H1 (cell line): ENCODE measurements around the gene RAB10. TPM values are rescaled to one million over a fixed set of nuclear protein-coding genes. Genes with fewer than 3 reads are reported as not detected.

Source experiments
- CTCF ChIA-PET: fragments of 300-600 bp; sonication (Branson Sonifier 250); formaldehyde crosslinking; loops from one replicate; lab custom pipeline; 2021; ENCODE audit not compliant: partially characterized antibody; lab: Charles Lee
- POLR2A ChIA-PET: fragments of 300-600 bp; sonication (Branson Sonifier 250); formaldehyde crosslinking; loops from one replicate; lab custom pipeline; 2021; ENCODE audit warnings: inconsistent platforms; ENCODE audit not compliant: partially characterized antibody; lab: Charles Lee
- DNase-seq, 2 experiments: peaks; one replicate each; pipeline versions ENCODE4 v3.0.0 to v3.0.0-alpha.2; 2010 to 2022; ENCODE audit warnings: low spot score in 2 of 2, low read depth in 1 of 2, mixed read lengths in 1 of 2
- FAIRE-seq: peaks from 2 replicates; lab custom pipeline; 2011; peaks lifted over from hg19 to GRCh38; lab: Jason Lieb, UNC
- H2AFZ ChIP-seq: 2 replicates; pipeline ENCODE4 v1.8.1; 2012; ENCODE audit warnings: low read length, inconsistent platforms
- H2AK5ac ChIP-seq: 2 replicates; pipeline ENCODE4 v1.6.1; 2013; ENCODE audit warnings: low read depth, low read length
- H2BK120ac ChIP-seq: replicated peaks from 2 replicates; pipeline ENCODE3; 2013; ENCODE audit warnings: low read depth, low read length, inconsistent platforms
- H2BK12ac ChIP-seq: 2 replicates; pipeline ENCODE4 v1.6.1; 2013; ENCODE audit warnings: low read depth, low read length
- H2BK15ac ChIP-seq: 2 replicates; pipeline ENCODE4 v1.6.1; 2013; ENCODE audit warnings: low read length
- H2BK20ac ChIP-seq: 2 replicates; pipeline ENCODE4 v1.6.1; 2013; ENCODE audit warnings: low read length
- H2BK5ac ChIP-seq: 2 replicates; pipeline ENCODE4 v1.6.1; 2013; ENCODE audit warnings: low read depth, low read length
- H3K14ac ChIP-seq: 2 replicates; pipeline ENCODE4 v1.6.1; 2013; ENCODE audit warnings: inconsistent platforms; ENCODE audit not compliant: insufficient read length
- H3K18ac ChIP-seq: 2 replicates; pipeline ENCODE4 v1.6.1; 2013; ENCODE audit warnings: low read length; ENCODE audit errors: extremely low read depth
- H3K23ac ChIP-seq: 2 replicates; pipeline ENCODE4 v1.6.1; 2013; ENCODE audit warnings: inconsistent platforms; ENCODE audit not compliant: insufficient read length
- H3K23me2 ChIP-seq: 2 replicates; pipeline ENCODE4 v1.6.1; 2013; ENCODE audit warnings: low read depth, low read length
- H3K27ac ChIP-seq: 2 replicates; pipeline ENCODE4 v1.6.1; 2011; ENCODE audit warnings: low read depth, low read length, inconsistent platforms
- H3K27me3 ChIP-seq, 4 experiments: replicated peaks in 1 of 4; 1 replicate in 1 of 4; 2 replicates in 3 of 4; pipeline versions ENCODE4 v1.6.1 to v1.8.1; 2011 to 2013; ENCODE audit warnings: low read length in 3 of 4, mild to moderate bottlenecking in 3 of 4, inconsistent platforms in 2 of 4, mixed read lengths in 2 of 4, moderate library complexity in 1 of 4; ENCODE audit not compliant: control insufficient read depth in 3 of 4, insufficient read depth in 3 of 4; ENCODE audit errors: extremely low read depth in 1 of 4
- H3K36me3 ChIP-seq, 4 experiments: 2 replicates each; pipeline versions ENCODE4 v1.6.1 to v1.8.1; 2011 to 2013; ENCODE audit warnings: mild to moderate bottlenecking in 4 of 4, low read length in 3 of 4, moderate library complexity in 2 of 4, control low read depth in 1 of 4, inconsistent platforms in 1 of 4; ENCODE audit not compliant: insufficient read depth in 4 of 4, control insufficient read depth in 2 of 4
- H3K4ac ChIP-seq: replicated peaks from 2 replicates; pipeline ENCODE3; 2013; ENCODE audit warnings: low read length, low read depth, mixed read lengths, inconsistent platforms; ENCODE audit not compliant: insufficient read length
- H3K4me1 ChIP-seq, 4 experiments: replicated peaks in 1 of 4; 1 replicate in 1 of 4; 2 replicates in 3 of 4; pipeline versions ENCODE4 v1.6.1 to v1.8.1; 2011 to 2013; ENCODE audit warnings: low read length in 3 of 4, inconsistent platforms in 2 of 4, mixed read lengths in 1 of 4; ENCODE audit not compliant: insufficient read depth in 4 of 4, control insufficient read depth in 3 of 4
- H3K4me2 ChIP-seq, 2 experiments: 2 replicates each; pipeline versions ENCODE4 v1.6.1 to v1.8.1; 2011 to 2013; ENCODE audit warnings: low read depth in 2 of 2, low read length in 2 of 2, control low read depth in 1 of 2, inconsistent platforms in 1 of 2, mild to moderate bottlenecking in 1 of 2; ENCODE audit not compliant: insufficient read depth in 1 of 2
- H3K4me3 ChIP-seq, 4 experiments: fragments of 200-600, 300-600 bp in 1 of 4; sonication (generic), shearing (Covaris generic), sonication (Bioruptor Twin) in 1 of 4; 2 replicates each; pipeline versions ENCODE4 v1.5.1 to v1.8.1; 2011 to 2016; ENCODE audit warnings: low read length in 4 of 4, low read depth in 3 of 4, control low read depth in 2 of 4, inconsistent platforms in 2 of 4, mild to moderate bottlenecking in 2 of 4, mixed read lengths in 1 of 4, moderate library complexity in 1 of 4; ENCODE audit not compliant: insufficient read depth in 2 of 4; ENCODE audit errors: extremely low read depth in 1 of 4
- H3K56ac ChIP-seq: replicated peaks from 2 replicates; pipeline ENCODE3; 2013; ENCODE audit warnings: low read depth, mild to moderate bottlenecking, mixed read lengths, low read length, inconsistent platforms; ENCODE audit not compliant: insufficient read length
- H3K79me1 ChIP-seq: 2 replicates; pipeline ENCODE4 v1.6.1; 2013; ENCODE audit warnings: low read depth, low read length, control low read depth
- H3K79me2 ChIP-seq, 2 experiments: 2 replicates each; pipeline versions ENCODE4 v1.6.1 to v1.8.1; 2012 to 2013; ENCODE audit warnings: low read length in 2 of 2, mild to moderate bottlenecking in 2 of 2, inconsistent platforms in 1 of 2; ENCODE audit not compliant: insufficient read depth in 2 of 2, control insufficient read depth in 1 of 2
- H3K9ac ChIP-seq, 4 experiments: replicated peaks in 1 of 4; 1 replicate in 1 of 4; 2 replicates in 3 of 4; pipeline versions ENCODE4 v1.6.1 to v1.8.1; 2011 to 2013; ENCODE audit warnings: low read depth in 3 of 4, low read length in 3 of 4, control low read depth in 2 of 4, mild to moderate bottlenecking in 2 of 4, moderate library complexity in 2 of 4, inconsistent platforms in 1 of 4; ENCODE audit errors: extremely low read depth in 1 of 4
- H3K9me3 ChIP-seq, 2 experiments: 2 replicates each; pipeline versions ENCODE4 v1.6.1 to v1.8.1; 2012 to 2013; ENCODE audit warnings: mild to moderate bottlenecking in 2 of 2, moderate library complexity in 2 of 2, control low read depth in 1 of 2, inconsistent platforms in 1 of 2, low read depth in 1 of 2, low read length in 1 of 2, mixed read lengths in 1 of 2; ENCODE audit not compliant: insufficient read depth in 2 of 2
- H4K20me1 ChIP-seq, 2 experiments: replicated peaks in 1 of 2; 2 replicates each; pipeline versions ENCODE3 to v1.8.1; 2011 to 2013; ENCODE audit warnings: inconsistent platforms in 2 of 2, low read length in 2 of 2, mild to moderate bottlenecking in 1 of 2; ENCODE audit not compliant: insufficient read depth in 2 of 2, control insufficient read depth in 1 of 2
- H4K5ac ChIP-seq: 2 replicates; pipeline ENCODE4 v1.6.1; 2013; ENCODE audit warnings: low read length, low read depth, mixed read lengths, inconsistent platforms; ENCODE audit not compliant: insufficient read length
- H4K8ac ChIP-seq: 2 replicates; pipeline ENCODE4 v1.8.0; 2013; ENCODE audit warnings: mild to moderate bottlenecking, moderate library complexity, low read length, inconsistent platforms; ENCODE audit not compliant: insufficient read depth; ENCODE audit errors: extremely low read depth
- H4K91ac ChIP-seq: replicated peaks from 2 replicates; pipeline ENCODE3; 2013; ENCODE audit warnings: low read length, mixed read lengths, inconsistent platforms; ENCODE audit not compliant: insufficient read length
- ATF2 ChIP-seq: IDR thresholded peaks from 2 replicates; pipeline ENCODE4 v1.6.1; 2012; ENCODE audit warnings: low read length, inconsistent platforms
- ATF3 ChIP-seq: IDR thresholded peaks from 2 replicates; pipeline ENCODE4 v1.6.1; 2011; ENCODE audit warnings: low read depth, mild to moderate bottlenecking, low read length; ENCODE audit not compliant: insufficient read depth
- BCL11A ChIP-seq, 2 experiments: IDR thresholded peaks; one replicate each; pipeline ENCODE4 v1.6.1; 2011; ENCODE audit warnings: low read depth in 2 of 2, low read length in 2 of 2, mild to moderate bottlenecking in 2 of 2
- CEBPB ChIP-seq: IDR thresholded peaks from 2 replicates; pipeline ENCODE4 v1.6.1; 2012; ENCODE audit warnings: low read depth, low read length
- JUND ChIP-seq: IDR thresholded peaks from 2 replicates; pipeline ENCODE4 v1.6.1; 2011; ENCODE audit warnings: mild to moderate bottlenecking, improper control_type of control experiment, low read length
- KDM1A ChIP-seq: fragments of 200-600, 300-600 bp; sonication (generic); IDR thresholded peaks from 2 replicates; pipeline ENCODE4 v1.7.1; 2016; ENCODE audit warnings: mild to moderate bottlenecking, low read length, borderline replicate concordance
- NANOG ChIP-seq: IDR thresholded peaks from 2 replicates; pipeline ENCODE4 v1.6.1; 2011; ENCODE audit warnings: low read length, low read depth, mild to moderate bottlenecking, inconsistent platforms; ENCODE audit not compliant: insufficient read depth, poor library complexity, severe bottlenecking
- PHF8 ChIP-seq: fragments of 200-600 bp; sonication (generic); conservative IDR thresholded peaks from 2 replicates; pipeline ENCODE4 v1.7.1; 2012; ENCODE audit warnings: low read depth, mild to moderate bottlenecking, inconsistent platforms, low read length, moderate library complexity
- POU5F1 ChIP-seq: IDR thresholded peaks from 2 replicates; pipeline ENCODE4 v1.6.1; 2011; ENCODE audit warnings: low read depth, mild to moderate bottlenecking, low read length, moderate library complexity
- SIX5 ChIP-seq: IDR thresholded peaks from 2 replicates; pipeline ENCODE4 v1.6.1; 2011; ENCODE audit warnings: mild to moderate bottlenecking, low read depth, low read length
- SP1 ChIP-seq: IDR thresholded peaks from 2 replicates; pipeline ENCODE4 v1.6.1; 2011; ENCODE audit warnings: low read depth, low read length
- TBP ChIP-seq: IDR thresholded peaks from 2 replicates; pipeline ENCODE4 v1.6.1; 2011; ENCODE audit warnings: low read depth, low read length, improper control_type of control experiment
- WGBS, 2 experiments: shearing (Covaris generic) in 1 of 2; methylation state at CpG; one replicate each; pipeline versions ENCODE4 v1.1.6 to v1.1.7; 2013 to 2015; ENCODE audit warnings: low lambda C conversion rate in 2 of 2, mixed read lengths in 2 of 2, inconsistent platforms in 1 of 2, low coverage in 1 of 2, missing lambda C conversion rate in 1 of 2; ENCODE audit not compliant: insufficient replicate concordance in 2 of 2, insufficient coverage in 1 of 2, insufficient read length in 1 of 2; ENCODE audit errors: extremely low coverage in 1 of 2, missing lambda C conversion rate in 1 of 2; 5-methylcytosine and 5-hydroxymethylcytosine counted together
- polyA plus RNA-seq, 7 experiments: library from polyadenylated mRNA; depleted of rRNA in 3 of 7; stranded (reverse) in 5 of 7; unstranded in 2 of 7; fragments of >200 nt in 5 of 7; fragments of 200-250 nt in 2 of 7; gene quantifications; 1 replicate in 5 of 7; 2 replicates in 1 of 7; 4 replicates in 1 of 7; pipeline versions ENCODE4 v1.2.1 to v1.2.3, GENCODE V29; 2011 to 2013; ENCODE audit warnings: missing spikeins in 2 of 7, mixed read lengths in 2 of 7
- total RNA-seq: library from RNA; stranded (reverse); fragmentation: NEBNext Ultra II Directional; extraction: Animal tissue kit (Norgen Biotek cat#: 25700); gene quantifications from 2 replicates; pipeline ENCODE4 v1.2.1, GENCODE V29; 2021

RAB10 gene
- total and polyA plus RNA-seq, 2 of the 8 experiments (the other 6 are each of a cell fraction or from before 2014, with no cell fraction given) = 42.6 to 136 TPM

- no peak overlapping the region for H2BK5ac ChIP-seq
- H3K14ac ChIP-seq = no peak overlapping the region
- no peak overlapping the region for H2BK20ac ChIP-seq
- no peak for DNase-seq
- no peak overlapping the region for H4K5ac ChIP-seq
- H3K27me3 ChIP-seq = no peaks in the 10 kb centered on the region
- H2BK12ac ChIP-seq = no peak overlapping the region
- no peak overlapping the region for H4K91ac ChIP-seq
- no peak overlapping the region for H4K8ac ChIP-seq
- no peak overlapping the region for H2BK120ac ChIP-seq
- H3K27ac ChIP-seq = no peak overlapping the region
- ChIA-PET POLR2A (interaction anchor here (1.0 kb wide), 1 partner anchor 10 kb away, joined by 4 read pairs; no protein-coding TSS in a partner anchor), CTCF (interaction anchor here (2.3 kb wide), 1 partner anchor 38 kb away, joined by 12 read pairs; no protein-coding TSS in a partner anchor)
- no peaks in the 10 kb centered on the region for H3K9me3 ChIP-seq
- peaks cover 0 to 16% (median 1%) of the 10 kb centered on the region in 4 experiments; a peak in 4 of 8 replicates for H3K36me3 ChIP-seq
- H3K4ac ChIP-seq = no peak overlapping the region
- no peak for FAIRE-seq
- no peak overlapping the region for H3K56ac ChIP-seq
- H3K9ac ChIP-seq = no peak overlapping the region
- peaks cover 2% of the 10 kb centered on the region; the same call in 1 of the 2 replicates for H3K79me1 ChIP-seq
- 94% methylated on average over 4 of the region's 4 CpGs; no CpG with 5 or more reads in 1 of the 2 experiments for WGBS, 2 experiments
- H3K79me2 ChIP-seq = peaks cover 0 to 23% of the 10 kb centered on the region in 2 experiments; a peak in 2 of 4 replicates
- no peak overlapping the region for H3K23ac ChIP-seq
- H2AFZ ChIP-seq = no peak overlapping the region
- H3K4me3 ChIP-seq = no peak overlapping the region
- H3K4me1 ChIP-seq = no peaks in the 10 kb centered on the region
- peaks cover 0 to 3% of the 10 kb centered on the region in 2 experiments for H4K20me1 ChIP-seq
- no peak overlapping the region for H3K4me2 ChIP-seq
- no peaks in the 10 kb centered on the region for H3K23me2 ChIP-seq
- H2AK5ac ChIP-seq = no peak overlapping the region
- no peak overlapping the region for H2BK15ac ChIP-seq
- H3K18ac ChIP-seq = no peak overlapping the region
- TF ChIP-seq PHF8 (no peak), NANOG (no peak), SIX5 (no peak), ATF3 (no peak), JUND (no peak), BCL11A (IDR thresholded peaks at IDR 0.05; ENCODE audit: low read depth in 2 of 2, low read length in 2 of 2) (no peak), TBP (no peak), KDM1A (no peak), SP1 (no peak), CEBPB (no peak), POU5F1 (no peak), ATF2 (no peak)
These were observed 92.2 kb downstream of the RAB10 start for GRCh38 chr2:26126074-26126473.
